OCI-LY7 (cell line): ENCODE measurements around the gene PURA. TPM values are rescaled to one million over a fixed set of nuclear protein-coding genes. Genes with fewer than 3 reads are reported as not detected.

Experiments used
- BruUV-seq: library from RNA; stranded (reverse); fragments of 400-500 nt; replicated peaks from 2 replicates; lab custom pipeline; 2021; lab: Mats Ljungman, UMichigan
- CTCF ChIA-PET: fragments of 300-600 bp; sonication (Branson Sonifier 250); formaldehyde crosslinking; loops from one replicate; lab custom pipeline; 2022; ENCODE audit warnings: antibody characterized with exemption; ENCODE audit not compliant: unreplicated experiment; lab: Charles Lee
- POLR2A ChIA-PET: fragments of 300-600 bp; sonication (Branson Sonifier 250); formaldehyde crosslinking; loops from one replicate; lab custom pipeline; 2022; ENCODE audit warnings: antibody characterized with exemption; lab: Charles Lee
- DNase-seq: peaks from one replicate; pipeline ENCODE4 v3.0.0-alpha.2; 2015; ENCODE audit warnings: low spot score
- H2AFZ ChIP-seq: fragments of 200-600 bp; sonication (generic), shearing (Covaris generic); 2 replicates; pipeline ENCODE4 v1.6.1; 2014; ENCODE audit warnings: mild to moderate bottlenecking, antibody characterized with exemption, low read length, moderate library complexity
- H3K27ac ChIP-seq: fragments of 200-600 bp; sonication (generic); 2 replicates; pipeline ENCODE4 v1.5.1; 2014; ENCODE audit warnings: mixed run types, low read depth, mild to moderate bottlenecking, moderate library complexity, low read length, inconsistent platforms; ENCODE audit not compliant: poor library complexity, severe bottlenecking
- H3K36me3 ChIP-seq: fragments of 200-600 bp; sonication (generic); 2 replicates; pipeline ENCODE4 v1.6.1; 2014; ENCODE audit warnings: mild to moderate bottlenecking, antibody characterized with exemption, low read length, moderate library complexity, mixed read lengths; ENCODE audit not compliant: insufficient read depth
- H3K4me1 ChIP-seq: fragments of 200-600 bp; sonication (generic); 2 replicates; pipeline ENCODE4 v1.5.1; 2014; ENCODE audit warnings: mild to moderate bottlenecking, low read length; ENCODE audit not compliant: insufficient read depth, poor library complexity, severe bottlenecking
- H3K4me2 ChIP-seq: fragments of 200-600 bp; sonication (generic); 2 replicates; pipeline ENCODE4 v1.6.1; 2014; ENCODE audit warnings: mild to moderate bottlenecking, low read length
- H3K4me3 ChIP-seq: fragments of 200-600 bp; sonication (generic); 2 replicates; pipeline ENCODE4 v1.5.1; 2014; ENCODE audit warnings: mild to moderate bottlenecking, low read depth, low read length; ENCODE audit not compliant: poor library complexity, severe bottlenecking
- H3K79me2 ChIP-seq: fragments of 200-600 bp; sonication (generic); 2 replicates; pipeline ENCODE4 v1.6.1; 2016; ENCODE audit warnings: low read depth, mild to moderate bottlenecking, low read length, moderate library complexity, mixed read lengths; ENCODE audit not compliant: insufficient read depth
- H3K9me2 ChIP-seq: fragments of 200-600 bp; sonication (generic); 2 replicates; pipeline ENCODE4 v1.6.1; 2016; ENCODE audit warnings: mild to moderate bottlenecking, low read length, mixed read lengths; ENCODE audit not compliant: insufficient read depth
- H3K9me3 ChIP-seq: fragments of 200-600 bp; sonication (generic); 2 replicates; pipeline ENCODE4 v1.6.1; 2014; ENCODE audit warnings: mild to moderate bottlenecking, mixed run types, low read length, mixed read lengths
- H4K20me1 ChIP-seq: fragments of 200-600 bp; sonication (generic); 2 replicates; pipeline ENCODE4 v1.6.1; 2014; ENCODE audit warnings: mild to moderate bottlenecking, antibody characterized with exemption, low read length, moderate library complexity, mixed read lengths; ENCODE audit not compliant: insufficient read depth
- CTCF ChIP-seq: fragments of 200-600 bp; sonication (generic); conservative IDR thresholded peaks from 2 replicates; pipeline ENCODE4 v1.5.1; 2014; ENCODE audit warnings: mild to moderate bottlenecking, antibody characterized with exemption, low read length, moderate library complexity, mixed read lengths
- EZH2phosphoT487 ChIP-seq: fragments of 200-600 bp; sonication (generic); IDR thresholded peaks from 2 replicates; pipeline ENCODE4 v1.6.1; 2018; ENCODE audit warnings: low read depth, borderline replicate concordance, mild to moderate bottlenecking, mixed run types, antibody characterized with exemption, low read length, moderate library complexity, mixed read lengths
- intact Hi-C: fragments of 100-400 bp; cut with micrococcal nuclease; formaldehyde crosslinking; loops from one replicate; pipeline ENCODE4 v1.10.0; 2022; ENCODE audit not compliant: unreplicated experiment
- total RNA-seq, 2 experiments: library from RNA; depleted of rRNA in 1 of 2; stranded (reverse); fragments of >200 nt in 1 of 2; shearing (Covaris generic) in 1 of 2; gene quantifications; 2 replicates each; pipeline ENCODE4 v1.2.3, GENCODE V29; 2014 to 2022

The PURA gene
- total RNA-seq, 2 experiments from 2014 or later = 19.0 to 19.7 TPM

DNA sequence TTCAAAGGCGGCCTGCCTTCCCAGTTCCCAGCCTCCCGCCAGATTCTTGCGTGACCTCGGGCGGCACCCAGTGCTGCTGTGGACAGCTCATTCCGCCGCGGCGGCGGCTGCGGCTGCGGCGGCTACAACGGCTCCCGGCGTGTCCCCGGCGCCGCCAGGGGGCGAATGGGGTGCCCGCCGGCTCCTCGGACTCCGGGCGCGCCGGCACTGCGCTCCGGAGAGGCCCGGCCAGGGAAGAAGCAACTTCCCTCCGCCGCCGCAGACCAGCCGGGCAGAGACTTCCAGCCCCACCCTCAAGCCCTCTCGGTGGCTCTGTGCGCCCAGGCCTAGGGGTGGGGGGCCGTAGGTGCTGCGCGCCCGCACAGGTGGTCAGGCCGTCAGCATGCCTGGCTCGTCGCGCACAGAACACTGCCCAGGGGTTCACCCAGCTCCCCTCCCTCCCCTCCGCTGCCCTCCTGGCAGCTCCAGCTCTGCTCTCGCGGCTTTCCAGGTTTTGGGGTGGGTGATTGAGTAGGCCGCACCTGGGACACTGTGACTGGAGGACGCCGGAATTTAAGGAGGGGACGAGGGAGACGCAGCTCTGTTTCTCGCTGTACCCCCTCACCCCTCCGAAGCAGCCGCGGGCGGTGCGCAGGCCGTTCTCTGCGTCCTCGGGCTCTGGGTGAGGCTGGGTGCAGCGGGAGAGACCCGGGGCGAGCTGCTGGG lies 32.1 kb downstream of the PURA start:
- intact Hi-C loops = no loop called here
- H2AFZ ChIP-seq = no peak overlapping the region

GRCh38 chr5:140146523-140146842 lies 32.6 kb downstream of the PURA start:
- ChIA-PET CTCF (no interaction called here), POLR2A (interaction anchor here (1.0 kb wide), 1 partner anchor 9 kb away, joined by 4 read pairs; no protein-coding TSS in a partner anchor)
- BruUV-seq = no TSS peak
- Histone ChIP-seq H4K20me1 (no peaks in the 10 kb centered on the region), H3K9me3 (no peaks in the 10 kb centered on the region), H3K79me2 (no peaks in the 10 kb centered on the region), H3K4me2 (no peak overlapping the region), H3K27ac (no peak overlapping the region), H3K4me1 (no peaks in the 10 kb centered on the region), H3K36me3 (no peaks in the 10 kb centered on the region), H3K9me2 (no peaks in the 10 kb centered on the region), H3K4me3 (no peak overlapping the region), H2AFZ (no peak overlapping the region)
- no peak for DNase-seq
- TF ChIP-seq CTCF (no peak), EZH2phosphoT487 (no peak)
- intact Hi-C loops = no loop called here

More for the DNA sequence above, 32.1 kb downstream of the PURA start:
- CTCF ChIA-PET = no interaction called here
- H3K4me3 ChIP-seq = no peak overlapping the region
- no peaks in the 10 kb centered on the region for H3K9me3 ChIP-seq
- H3K4me1 ChIP-seq = no peaks in the 10 kb centered on the region
- no peaks in the 10 kb centered on the region for H3K79me2 ChIP-seq
- H3K9me2 ChIP-seq = no peaks in the 10 kb centered on the region
- no peak overlapping the region for H3K27ac ChIP-seq
- H3K4me2 ChIP-seq = no peak overlapping the region
- no peak for DNase-seq
- TF ChIP-seq CTCF = no peak
- no peak for TF ChIP-seq EZH2phosphoT487
- POLR2A ChIA-PET = interaction anchor here (1.0 kb wide), 1 partner anchor 8 kb away, joined by 4 read pairs; no protein-coding TSS in a partner anchor
- no peaks in the 10 kb centered on the region for H3K36me3 ChIP-seq
- no peaks in the 10 kb centered on the region for H4K20me1 ChIP-seq
- no TSS peak for BruUV-seq

DNA sequence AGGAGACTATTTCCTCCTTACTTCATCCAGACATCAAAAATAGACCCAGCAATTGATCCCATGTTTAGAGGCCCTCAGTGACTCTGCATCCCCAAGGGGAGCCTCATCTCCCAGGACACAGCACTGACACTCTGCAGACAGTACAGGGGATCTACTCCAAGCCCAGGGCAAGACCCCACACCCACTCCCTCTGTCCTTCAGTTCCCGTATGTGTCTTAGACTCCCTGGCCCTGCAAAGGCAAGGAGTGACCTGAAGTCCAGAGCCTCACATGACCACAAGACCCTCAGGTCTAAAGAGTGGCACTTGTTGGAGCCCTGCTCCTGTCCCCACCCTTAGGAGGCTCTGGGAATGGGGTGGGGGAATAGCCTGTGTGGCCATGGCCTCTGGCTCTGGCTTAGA lies 33.6 kb downstream of the PURA start:
- ChIA-PET POLR2A (interaction anchor here (0.7 kb wide), 1 partner anchor 9 kb away, joined by 3 read pairs; no protein-coding TSS in a partner anchor), CTCF (no interaction called here)
- no peak for DNase-seq

More for the DNA sequence above, 33.6 kb downstream of the PURA start:
- no peaks in the 10 kb centered on the region for H3K79me2 ChIP-seq
- no peaks in the 10 kb centered on the region for H3K4me1 ChIP-seq
- no peaks in the 10 kb centered on the region for H3K9me3 ChIP-seq
- no peak overlapping the region for H3K4me2 ChIP-seq
- no peak overlapping the region for H2AFZ ChIP-seq
- TF ChIP-seq CTCF (no peak), EZH2phosphoT487 (no peak)
- no TSS peak for BruUV-seq
- H3K27ac ChIP-seq = no peak overlapping the region
- no peaks in the 10 kb centered on the region for H4K20me1 ChIP-seq
- H3K36me3 ChIP-seq = no peaks in the 10 kb centered on the region
- H3K9me2 ChIP-seq = no peaks in the 10 kb centered on the region
- no peak overlapping the region for H3K4me3 ChIP-seq
- intact Hi-C loops = no loop called here
